Measurements from ENCODE around the gene HTN1.

GRCh38 chr4:70008771-70009170, 41.5 kb upstream of the HTN1 start:
- TF ChIP-seq CTCF (IDR thresholded peaks at IDR 0.05), result no peak
- TF ChIP-seq POLR2A (IDR thresholded peaks at IDR 0.05), result no peak
